Measurements from ENCODE around the gene INTS11. TPM values are rescaled to one million over a fixed set of nuclear protein-coding genes. Genes with fewer than 3 reads are reported as not detected.

The INTS11 gene
- total and polyA plus RNA-seq, 2 of the 8 experiments (the other 6 are each of a cell fraction or from before 2014, with no cell fraction given), result 113 to 243 TPM

DNA sequence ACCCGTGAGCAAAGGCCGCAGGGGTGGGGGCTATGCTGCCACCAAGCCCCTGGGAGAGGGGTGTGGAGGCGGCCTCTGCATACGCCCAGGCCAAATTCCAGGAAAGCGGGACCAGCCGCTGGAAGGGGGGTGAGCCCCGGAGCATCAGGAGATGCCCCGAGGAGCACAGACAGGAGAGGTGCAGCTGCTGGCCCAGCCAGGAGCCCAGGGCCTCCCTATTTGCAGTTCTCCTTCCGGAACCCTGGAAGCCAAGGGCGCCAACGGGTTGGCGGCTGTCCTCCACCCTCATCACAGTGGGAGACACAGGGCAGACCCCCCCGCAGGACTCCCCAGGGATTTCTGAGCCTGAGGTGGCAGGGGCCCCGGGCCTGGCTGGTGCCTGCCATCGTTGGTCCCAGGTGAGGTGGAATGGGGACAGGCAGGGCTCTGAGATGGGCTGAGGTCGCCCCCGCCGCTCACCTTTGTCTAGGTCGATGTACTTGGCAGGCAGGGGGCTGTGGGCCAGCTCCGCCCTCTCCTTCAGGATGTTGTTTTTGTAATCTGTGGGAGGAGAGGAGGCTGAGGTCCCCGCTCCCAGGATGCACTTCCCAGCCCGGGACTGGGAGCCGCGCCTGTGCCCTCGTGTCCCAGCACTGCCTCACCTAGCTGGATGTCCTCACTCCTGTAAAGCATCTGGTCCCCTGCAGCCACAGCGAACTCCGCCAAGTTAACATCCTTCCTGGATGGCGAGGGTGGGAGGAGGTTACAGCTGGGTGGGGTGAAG lies 29.1 kb upstream of the INTS11 start:
- Histone ChIP-seq H4K91ac (replicated peaks; ENCODE audit: insufficient read length, low read length) (peak overlapping the region; percentile 94), H3K27ac (ENCODE audit: low read depth, low read length) (no peak overlapping the region), H3K14ac (ENCODE audit: insufficient read length) (no peak overlapping the region), H3K79me2 (ENCODE audit: control insufficient read depth in 1 of 2, insufficient read depth in 2 of 2, low read length in 2 of 2) (no peaks in the 10 kb centered on the region), H2BK120ac (replicated peaks; ENCODE audit: low read depth, low read length) (no peak overlapping the region), H4K8ac (ENCODE audit: extremely low read depth, insufficient read depth, low read length) (peak overlapping the region; percentile 72), H2BK5ac (ENCODE audit: low read depth, low read length) (no peak overlapping the region), H3K36me3 (ENCODE audit: control insufficient read depth in 2 of 4, insufficient read depth in 4 of 4, low read length in 3 of 4) (no peaks in the 10 kb centered on the region), H3K56ac (replicated peaks; ENCODE audit: insufficient read length, low read depth, low read length) (no peak overlapping the region), H3K4me3 (ENCODE audit: extremely low read depth in 1 of 4, insufficient read depth in 2 of 4, low read depth in 3 of 4, low read length in 4 of 4) (peak overlapping the region; percentile 20 to 61 (median 26); a peak in 7 of 8 replicates), H3K4me2 (ENCODE audit: insufficient read depth in 1 of 2, low read depth in 2 of 2, low read length in 2 of 2) (peak overlapping the region; percentile 69 to 95), H2AFZ (ENCODE audit: low read length) (no peak overlapping the region), H3K18ac (ENCODE audit: extremely low read depth, low read length) (peak overlapping the region; percentile 52), H2BK15ac (ENCODE audit: low read length) (no peak overlapping the region), H3K23me2 (ENCODE audit: low read depth, low read length) (peaks cover 20% of the 10 kb centered on the region; the same call in 1 of the 2 replicates), H4K5ac (ENCODE audit: insufficient read length, low read depth, low read length) (no peak overlapping the region), H3K23ac (ENCODE audit: insufficient read length) (no peak overlapping the region), H3K9me3 (ENCODE audit: insufficient read depth in 2 of 2, low read depth in 1 of 2, low read length in 1 of 2) (no peaks in the 10 kb centered on the region), H2AK5ac (ENCODE audit: low read depth, low read length) (no peak overlapping the region), H3K4me1 (replicated peaks in 1 of 4; ENCODE audit: control insufficient read depth in 3 of 4, insufficient read depth in 4 of 4, low read length in 3 of 4) (peaks cover 2 to 44% (median 33%) of the 10 kb centered on the region in 4 experiments), H3K4ac (replicated peaks; ENCODE audit: insufficient read length, low read depth, low read length) (peak overlapping the region; percentile 91), H4K20me1 (replicated peaks in 1 of 2; ENCODE audit: control insufficient read depth in 1 of 2, insufficient read depth in 2 of 2, low read length in 2 of 2) (peaks cover 0 to 6% of the 10 kb centered on the region in 2 experiments), H3K79me1 (ENCODE audit: low read depth, low read length) (no peaks in the 10 kb centered on the region), H2BK12ac (ENCODE audit: low read depth, low read length) (peak overlapping the region; percentile 53; the same call in 1 of the 2 replicates), H2BK20ac (ENCODE audit: low read length) (no peak overlapping the region), H3K27me3 (replicated peaks in 1 of 4; ENCODE audit: control insufficient read depth in 3 of 4, extremely low read depth in 1 of 4, insufficient read depth in 3 of 4, low read length in 3 of 4) (peaks cover 9 to 17% (median 14%) of the 10 kb centered on the region in 4 experiments), H3K9ac (replicated peaks in 1 of 4; ENCODE audit: extremely low read depth in 1 of 4, low read depth in 3 of 4, low read length in 3 of 4) (no peak overlapping the region)
- ChIA-PET CTCF (ENCODE audit: partially characterized antibody) (interaction anchor here (0.5 to 3.4 kb wide), 4 partner anchors 17 to 483 kb away, joined by 3 to 40 read pairs (median 4); partner anchors contain the start of gene AURKAIP1), POLR2A (ENCODE audit: partially characterized antibody) (interaction anchor here (0.7 to 5.1 kb wide), 13 partner anchors 8 to 84 kb away, joined by 3 to 80 read pairs (median 3); partner anchors contain the start of gene AURKAIP1)
- FAIRE-seq (no peak), DNase-seq (ENCODE audit: low read depth in 1 of 2, low spot score in 2 of 2) (peak in 1 of 2 experiments; percentile 78)
- 0% methylated on average over 19 of the region's 28 CpGs; no CpG with 5 or more reads in 1 of the 2 experiments for WGBS, 2 experiments (ENCODE audit: extremely low coverage in 1 of 2, insufficient coverage in 1 of 2, insufficient read length in 1 of 2, insufficient replicate concordance in 2 of 2, low coverage in 1 of 2, low lambda C conversion rate in 2 of 2, missing lambda C conversion rate in 1 of 2)
- no peak for TF ChIP-seq NRF1 (IDR thresholded peaks at IDR 0.05; ENCODE audit: low read depth, low read length)
- TF ChIP-seq, protein P1, sequence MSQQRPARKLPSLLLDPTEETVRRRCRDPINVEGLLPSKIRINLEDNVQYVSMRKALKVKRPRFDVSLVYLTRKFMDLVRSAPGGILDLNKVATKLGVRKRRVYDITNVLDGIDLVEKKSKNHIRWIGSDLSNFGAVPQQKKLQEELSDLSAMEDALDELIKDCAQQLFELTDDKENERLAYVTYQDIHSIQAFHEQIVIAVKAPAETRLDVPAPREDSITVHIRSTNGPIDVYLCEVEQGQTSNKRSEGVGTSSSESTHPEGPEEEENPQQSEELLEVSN (IDR thresholded peaks at IDR 0.05), result peak; percentile 54; the same call in 1 of the 2 replicates
- TF ChIP-seq YY1 (IDR thresholded peaks at IDR 0.05; ENCODE audit: low read depth, low read length), result no peak
- TF ChIP-seq, protein P2, sequence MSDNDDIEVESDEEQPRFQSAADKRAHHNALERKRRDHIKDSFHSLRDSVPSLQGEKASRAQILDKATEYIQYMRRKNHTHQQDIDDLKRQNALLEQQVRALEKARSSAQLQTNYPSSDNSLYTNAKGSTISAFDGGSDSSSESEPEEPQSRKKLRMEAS (IDR thresholded peaks at IDR 0.05), result peak; percentile 74
- 0 out of 2 replicates have a peak, but pooled peaks have one; percentile 30 for TF ChIP-seq RBBP5 (IDR thresholded peaks at IDR 0.05; ENCODE audit: borderline replicate concordance, low read depth, low read length)
- TF ChIP-seq BRCA1 (IDR thresholded peaks at IDR 0.05; ENCODE audit: low read depth, low read length), result no peak
- TF ChIP-seq RFX5 (IDR thresholded peaks at IDR 0.05; ENCODE audit: borderline replicate concordance, low read depth, low read length), result no peak
- TF ChIP-seq NANOG (IDR thresholded peaks at IDR 0.05; ENCODE audit: insufficient read depth, low read depth, low read length, poor library complexity, severe bottlenecking), result peak; percentile 32

All from H1 (cell line).